Urinary bladder (tissue), 4 donors: Measurements from ENCODE around the gene PCNA. TPM values are rescaled to one million over a fixed set of nuclear protein-coding genes. Genes with fewer than 3 reads are reported as not detected.
"Not testable (repeated sequence)": the region's sequence is repeated elsewhere in the genome, so short reads cannot be mapped to it uniquely, and the experiment has no call there.

ENCODE experiments used
- DNase-seq: peaks from one replicate; pipeline ENCODE4 v3.0.0-alpha.2; 2015; ENCODE audit errors: extremely low spot score
- H3K27ac ChIP-seq: one replicate; pipeline ENCODE4 v1.5.1; 2013; ENCODE audit warnings: low read depth, mild to moderate bottlenecking, moderate library complexity
- H3K36me3 ChIP-seq: one replicate; pipeline ENCODE4 v1.6.1; 2013; ENCODE audit warnings: mild to moderate bottlenecking, moderate library complexity; ENCODE audit not compliant: insufficient read depth
- H3K4me1 ChIP-seq: one replicate; pipeline ENCODE4 v1.6.1; 2013; ENCODE audit warnings: mild to moderate bottlenecking, moderate library complexity; ENCODE audit not compliant: insufficient read depth
- H3K4me3 ChIP-seq: one replicate; pipeline ENCODE4 v1.5.1; 2013; ENCODE audit warnings: low read depth, low read length
- WGBS: extraction: QIAGEN DNeasy Blood & Tissue Kit; methylation state at CpG from one replicate; pipeline ENCODE4 v1.1.7; 2013; 5-methylcytosine and 5-hydroxymethylcytosine counted together
- polyA plus RNA-seq: library from polyadenylated mRNA; stranded (reverse); fragments of 200-250 nt; gene quantifications from one replicate; pipeline ENCODE4 v1.2.3, GENCODE V29; 2013
- total RNA-seq: library from RNA; depleted of rRNA; stranded (reverse); fragments of >200 nt; gene quantifications from one replicate; pipeline ENCODE4 v1.2.3, GENCODE V29; 2014
- donor health status: healthy with polysubstance abuse.
- donor health status: healthy.

Gene PCNA
- total and polyA plus RNA-seq, 2 donors: 56.8 to 91.9 TPM

- DNase-seq: no peak
- peaks cover 1% of the 10 kb centered on the region for H3K36me3 ChIP-seq
- WGBS: 13% methylated on average over 9 of the region's 9 CpGs
- no peaks in the 10 kb centered on the region for H3K4me1 ChIP-seq
- H3K4me3 ChIP-seq: no peak overlapping the region
- H3K27ac ChIP-seq: no peak overlapping the region
Measured at GRCh38 chr20:5100684-5101347, 18.9 kb downstream of the PCNA start.

- WGBS: 93% methylated on average over 3 of the region's 3 CpGs
- DNase-seq, H3K4me3 ChIP-seq, H3K4me1 ChIP-seq, H3K27ac ChIP-seq, H3K36me3 ChIP-seq: not testable (repeated sequence)
Measured at GRCh38 chr20:5099909-5100308, 19.8 kb downstream of the PCNA start.

GRCh38 chr20:5099009-5099408 lies 20.7 kb downstream of the PCNA start:
- H3K4me3 ChIP-seq, H3K36me3 ChIP-seq, H3K4me1 ChIP-seq, DNase-seq, H3K27ac ChIP-seq: not testable (repeated sequence)
- 87% methylated on average over 1 of the region's 1 CpG for WGBS

GRCh38 chr20:5096463-5096862 lies 23.3 kb downstream of the PCNA start:
- no peak for DNase-seq
- no peak overlapping the region for H3K27ac ChIP-seq
- no peaks in the 10 kb centered on the region for H3K4me1 ChIP-seq
- H3K4me3 ChIP-seq: no peak overlapping the region
- H3K36me3 ChIP-seq: peaks cover 2% of the 10 kb centered on the region
- WGBS: 93% methylated on average over 2 of the region's 2 CpGs

- Histone ChIP-seq H3K4me1 (no peaks in the 10 kb centered on the region), H3K36me3 (peaks cover 2% of the 10 kb centered on the region)
Measured at GRCh38 chr20:5095931-5096330, 23.8 kb downstream of the PCNA start.

GRCh38 chr20:5095454-5095853 lies 24.3 kb downstream of the PCNA start:
- WGBS: 92% methylated on average over 3 of the region's 3 CpGs
- no peak overlapping the region for H3K4me3 ChIP-seq
- no peak overlapping the region for H3K27ac ChIP-seq
- H3K4me1 ChIP-seq: no peaks in the 10 kb centered on the region
- DNase-seq: no peak
- H3K36me3 ChIP-seq: peaks cover 2% of the 10 kb centered on the region

More at GRCh38 chr20:5095931-5096330, 23.8 kb downstream of the PCNA start:
- no peak for DNase-seq
- 93% methylated on average over 3 of the region's 3 CpGs for WGBS
- H3K4me3 ChIP-seq: no peak overlapping the region
- H3K27ac ChIP-seq: no peak overlapping the region

GRCh38 chr20:5092765-5093339 lies 26.9 kb downstream of the PCNA start:
- WGBS: 81% methylated on average over 4 of the region's 4 CpGs
- DNase-seq: no peak
- H3K4me3 ChIP-seq: no peak overlapping the region
- H3K27ac ChIP-seq: no peak overlapping the region
- peaks cover 2% of the 10 kb centered on the region for H3K36me3 ChIP-seq
- no peaks in the 10 kb centered on the region for H3K4me1 ChIP-seq

GRCh38 chr20:5091902-5092301 lies 27.9 kb downstream of the PCNA start:
- H3K36me3 ChIP-seq: peaks cover 2% of the 10 kb centered on the region
- 88% methylated on average over 6 of the region's 6 CpGs for WGBS
- H3K4me1 ChIP-seq: no peaks in the 10 kb centered on the region
- no peak for DNase-seq
- H3K27ac ChIP-seq: no peak overlapping the region
- H3K4me3 ChIP-seq: no peak overlapping the region

- no peak overlapping the region for H3K4me3 ChIP-seq
- no peaks in the 10 kb centered on the region for H3K36me3 ChIP-seq
- DNase-seq: no peak
- no peak overlapping the region for H3K27ac ChIP-seq
- WGBS: 73% methylated on average over 4 of the region's 4 CpGs
- H3K4me1 ChIP-seq: no peaks in the 10 kb centered on the region
Measured at GRCh38 chr20:5090191-5090590, 29.6 kb downstream of the PCNA start.

- DNase-seq: no peak
- Histone ChIP-seq H3K27ac (no peak overlapping the region), H3K4me1 (no peaks in the 10 kb centered on the region), H3K36me3 (no peaks in the 10 kb centered on the region), H3K4me3 (no peak overlapping the region)
- 80% methylated on average over 3 of the region's 3 CpGs for WGBS
Measured at GRCh38 chr20:5088688-5089087, 31.1 kb downstream of the PCNA start.

- DNase-seq: no peak
- H3K4me1 ChIP-seq: no peaks in the 10 kb centered on the region
- no peak overlapping the region for H3K4me3 ChIP-seq
- H3K27ac ChIP-seq: no peak overlapping the region
- no peaks in the 10 kb centered on the region for H3K36me3 ChIP-seq
- 87% methylated on average over 4 of the region's 4 CpGs for WGBS
Measured at GRCh38 chr20:5085380-5085779, 34.4 kb downstream of the PCNA start.

- Histone ChIP-seq H3K27ac (no peak overlapping the region), H3K4me3 (no peak overlapping the region), H3K36me3 (no peaks in the 10 kb centered on the region), H3K4me1 (no peaks in the 10 kb centered on the region)
- DNase-seq: no peak
- WGBS: 87% methylated on average over 10 of the region's 10 CpGs
Measured at GRCh38 chr20:5080384-5080877, 39.3 kb downstream of the PCNA start.

- peak overlapping the region; percentile 49 for H3K27ac ChIP-seq
- H3K4me3 ChIP-seq: peak overlapping the region; percentile 21
- H3K4me1 ChIP-seq: no peaks in the 10 kb centered on the region
- 54% methylated on average over 11 of the region's 11 CpGs for WGBS
- DNase-seq: no peak
- no peaks in the 10 kb centered on the region for H3K36me3 ChIP-seq
Measured at GRCh38 chr20:5078399-5078958, 41.3 kb downstream of the PCNA start.

- Histone ChIP-seq H3K4me3 (peak overlapping the region; percentile 21), H3K4me1 (no peaks in the 10 kb centered on the region), H3K36me3 (no peaks in the 10 kb centered on the region), H3K27ac (peak overlapping the region; percentile 49)
- DNase-seq: no peak
- WGBS: 42% methylated on average over 4 of the region's 4 CpGs
Measured at GRCh38 chr20:5077761-5078387, 41.9 kb downstream of the PCNA start.
